GM12801 (cell line): ENCODE results near the gene RD3L.
A peak's percentile ranks its signal among the peaks of the same experiment; 100 is the strongest.

Source experiments
- TF ChIP-seq, protein P1 (sequence below): IDR thresholded peaks from one replicate; pipeline ENCODE4 v1.5.1; 2011; ENCODE audit warnings: control low read depth; ENCODE audit not compliant: insufficient read length; ENCODE audit errors: extremely low read depth

Gene RD3L

GRCh38 chr14:103923863-103924262, 18.5 kb downstream of the RD3L start:
- TF ChIP-seq, protein P1, sequence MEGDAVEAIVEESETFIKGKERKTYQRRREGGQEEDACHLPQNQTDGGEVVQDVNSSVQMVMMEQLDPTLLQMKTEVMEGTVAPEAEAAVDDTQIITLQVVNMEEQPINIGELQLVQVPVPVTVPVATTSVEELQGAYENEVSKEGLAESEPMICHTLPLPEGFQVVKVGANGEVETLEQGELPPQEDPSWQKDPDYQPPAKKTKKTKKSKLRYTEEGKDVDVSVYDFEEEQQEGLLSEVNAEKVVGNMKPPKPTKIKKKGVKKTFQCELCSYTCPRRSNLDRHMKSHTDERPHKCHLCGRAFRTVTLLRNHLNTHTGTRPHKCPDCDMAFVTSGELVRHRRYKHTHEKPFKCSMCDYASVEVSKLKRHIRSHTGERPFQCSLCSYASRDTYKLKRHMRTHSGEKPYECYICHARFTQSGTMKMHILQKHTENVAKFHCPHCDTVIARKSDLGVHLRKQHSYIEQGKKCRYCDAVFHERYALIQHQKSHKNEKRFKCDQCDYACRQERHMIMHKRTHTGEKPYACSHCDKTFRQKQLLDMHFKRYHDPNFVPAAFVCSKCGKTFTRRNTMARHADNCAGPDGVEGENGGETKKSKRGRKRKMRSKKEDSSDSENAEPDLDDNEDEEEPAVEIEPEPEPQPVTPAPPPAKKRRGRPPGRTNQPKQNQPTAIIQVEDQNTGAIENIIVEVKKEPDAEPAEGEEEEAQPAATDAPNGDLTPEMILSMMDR = no peak

GRCh38 chr14:103920981-103921854, 21.1 kb downstream of the RD3L start:
- TF ChIP-seq, protein P1 = peak; percentile 86

DNA sequence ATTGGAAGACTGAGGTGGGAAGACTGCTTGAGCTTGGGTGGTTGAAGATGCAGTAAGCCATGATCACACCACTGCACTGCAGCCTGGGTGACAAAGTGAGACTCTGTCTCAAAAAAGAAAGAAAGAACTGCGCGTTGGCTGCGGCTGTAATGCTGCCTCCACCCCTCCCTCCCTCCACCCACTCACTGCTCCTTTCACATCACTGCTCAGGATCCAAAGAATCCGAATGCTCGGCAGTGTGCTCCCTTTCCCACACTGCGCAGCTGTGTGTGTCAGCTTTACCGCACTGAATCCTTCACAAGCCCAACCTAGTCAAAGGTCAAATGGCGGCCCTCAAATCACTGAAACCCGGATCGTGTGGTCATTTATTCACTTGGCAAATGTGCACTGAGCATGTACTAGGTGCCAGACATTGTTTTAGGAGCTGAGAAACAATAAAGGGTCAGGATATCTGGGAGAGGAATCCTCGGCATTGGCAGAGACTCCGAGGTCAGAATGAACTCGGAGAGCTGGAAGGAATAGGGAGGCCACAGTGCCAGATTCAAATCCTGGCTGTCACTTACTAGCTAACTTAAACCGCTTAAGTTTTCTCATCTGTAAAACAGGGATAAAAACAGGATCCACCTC, 25.6 kb downstream of the RD3L start:
- TF ChIP-seq, protein P1 = no peak

GRCh38 chr14:103915616-103916015, 26.7 kb downstream of the RD3L start:
- TF ChIP-seq, protein P1 = no peak

GRCh38 chr14:103910984-103911383, 31.3 kb downstream of the RD3L start:
- TF ChIP-seq, protein P1 = no peak

GRCh38 chr14:103910262-103910935, 31.9 kb downstream of the RD3L start:
- TF ChIP-seq, protein P1 = no peak

DNA sequence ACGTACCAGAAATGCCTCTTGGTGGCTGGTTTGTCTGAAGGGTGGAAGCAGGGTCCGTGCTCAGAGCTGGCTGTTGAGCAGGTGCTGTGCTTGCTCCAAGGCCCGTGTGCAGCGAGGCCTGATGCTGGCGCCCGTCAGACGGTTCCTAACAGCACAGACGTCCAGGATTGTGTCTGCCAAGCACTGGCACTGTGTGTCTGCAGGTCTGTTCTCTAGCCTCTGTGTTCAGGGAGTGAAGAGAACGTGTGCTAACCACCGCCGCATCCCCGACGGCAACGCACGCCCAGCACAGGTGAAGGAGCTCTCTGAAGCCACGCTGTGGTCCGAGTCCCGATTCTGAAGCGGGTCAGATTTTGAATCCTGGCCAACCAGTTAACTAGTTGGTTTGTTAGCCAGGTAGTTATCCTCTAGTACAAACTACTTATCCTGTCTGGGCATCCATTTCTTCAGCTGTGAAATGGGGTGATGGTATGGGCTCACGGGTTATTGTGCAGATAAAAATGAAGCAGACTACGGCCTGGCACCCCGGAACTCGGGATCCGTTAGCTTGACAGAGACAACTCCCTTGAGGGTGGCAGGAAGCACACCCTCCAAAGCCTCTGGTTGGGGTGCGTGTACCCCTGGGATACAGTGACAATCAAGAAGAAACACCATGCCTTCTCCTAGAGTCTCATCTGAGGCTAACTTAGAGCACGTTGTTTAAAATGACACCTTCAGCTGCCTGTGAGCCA, 32.6 kb downstream of the RD3L start:
- TF ChIP-seq, protein P1 = no peak
